NCI-H510A (cell line): ENCODE measurements around the gene PIN4.
"Not testable (repeated sequence)": the region's sequence is repeated elsewhere in the genome, so short reads cannot be mapped to it uniquely, and the experiment has no call there.

Experiments
- DNase-seq: peaks from one replicate; lab custom pipeline; 2025; lab: John Stamatoyannopoulos, UW

The PIN4 gene

DNA sequence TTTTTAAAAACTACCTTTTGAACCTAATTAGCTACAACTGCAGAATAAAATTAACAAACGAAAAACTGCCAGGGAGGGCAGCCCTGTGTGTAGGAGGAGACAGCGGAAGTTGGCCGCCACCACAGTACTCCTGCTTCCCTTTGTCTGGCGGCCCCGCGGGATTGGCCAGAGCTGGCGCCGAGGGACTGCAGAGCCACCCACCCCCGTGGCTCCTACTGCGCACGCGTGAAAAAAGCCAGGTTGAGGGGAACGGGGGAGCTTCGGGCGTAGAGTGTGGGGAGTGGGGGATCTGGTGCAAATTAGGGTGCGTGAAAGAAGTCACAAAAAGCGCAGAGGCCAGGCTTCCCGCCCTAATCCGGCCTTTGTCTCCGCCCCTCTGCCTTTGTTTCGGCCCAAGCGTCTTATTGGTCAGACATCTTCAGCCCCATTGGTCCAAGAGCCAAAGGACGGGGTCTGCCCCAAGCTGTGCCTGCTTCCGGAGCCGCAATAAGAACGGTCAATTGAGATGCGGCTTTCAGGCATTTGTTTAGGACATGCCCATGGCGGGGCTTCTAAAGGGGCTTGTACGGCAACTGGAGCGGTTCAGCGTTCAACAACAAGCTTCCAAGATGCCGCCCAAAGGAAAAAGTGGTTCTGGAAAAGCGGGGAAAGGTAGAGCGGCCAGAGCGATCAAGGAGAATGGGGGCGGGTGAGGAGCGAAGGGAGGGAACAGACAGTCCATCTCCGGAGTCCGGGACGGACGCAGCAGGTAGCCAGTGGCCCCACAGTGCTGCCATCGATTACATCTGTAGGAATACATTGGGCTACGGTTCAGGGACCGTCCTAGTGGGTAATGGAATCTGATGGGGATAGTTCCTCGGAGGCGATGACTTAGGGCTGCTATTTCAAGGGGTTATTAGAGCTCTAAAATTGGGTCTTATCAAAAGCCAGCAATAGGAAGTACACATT is at the start of gene PIN4:
PIN4 (plus strand) TSS at position 580 of the 948 bp plus-strand sequence; CDS start at position 609, 29 bp downstream.
- DNase-seq: peak; percentile 92

DNA sequence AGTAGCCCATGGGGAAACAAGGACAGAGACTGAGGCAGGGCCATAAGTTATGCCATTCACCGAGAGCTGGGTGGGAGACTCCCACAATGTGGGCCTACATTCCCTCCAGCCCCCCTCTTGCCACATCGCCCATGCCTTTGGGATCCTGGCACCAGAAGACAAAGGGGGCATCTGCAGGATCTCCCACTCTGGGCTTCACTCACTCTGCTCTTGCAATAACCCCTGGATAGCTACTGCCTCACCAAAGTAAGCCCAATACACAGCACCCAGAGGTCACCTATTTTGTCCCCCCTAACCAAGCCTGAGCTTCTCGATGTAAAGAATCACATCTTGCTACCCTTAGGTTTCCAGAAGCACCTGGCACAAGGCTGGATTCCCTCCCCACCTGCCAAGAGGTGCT is 49.1 kb upstream of the PIN4 start:
- no peak for DNase-seq

DNA sequence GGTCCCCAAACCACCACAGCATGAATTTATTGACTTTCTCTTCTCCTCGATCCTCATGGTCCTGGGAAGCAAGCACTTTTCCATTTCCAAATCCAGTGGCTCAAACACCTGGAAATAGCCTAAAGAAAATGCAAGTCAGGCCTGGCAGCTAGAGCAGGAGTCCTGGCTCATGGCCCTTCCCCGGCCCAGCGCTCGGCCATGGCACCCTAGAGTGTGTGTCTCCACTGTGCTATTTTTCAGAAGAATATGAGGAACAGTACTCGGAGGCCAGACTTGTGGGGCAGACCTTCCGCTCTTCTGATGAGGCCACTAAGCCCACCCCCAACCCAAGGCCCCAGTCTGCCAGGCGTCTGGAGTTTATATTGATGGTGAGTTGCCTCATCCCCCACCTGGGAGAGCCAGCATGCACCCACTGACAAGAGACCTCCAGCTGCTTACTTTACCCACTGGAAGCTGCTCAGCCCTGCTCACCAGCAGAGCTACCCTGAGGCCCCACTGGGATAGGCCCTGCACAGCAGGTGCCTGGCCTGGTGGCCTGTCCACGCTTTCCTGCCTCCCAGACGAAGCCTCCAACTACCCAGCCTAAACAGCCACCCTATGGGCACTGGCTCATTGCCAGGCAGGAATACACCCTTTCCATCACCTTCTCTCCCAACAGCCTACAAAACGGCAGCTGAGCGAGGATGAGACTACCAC is 47.6 kb upstream of the PIN4 start:
- DNase-seq: no peak

DNA sequence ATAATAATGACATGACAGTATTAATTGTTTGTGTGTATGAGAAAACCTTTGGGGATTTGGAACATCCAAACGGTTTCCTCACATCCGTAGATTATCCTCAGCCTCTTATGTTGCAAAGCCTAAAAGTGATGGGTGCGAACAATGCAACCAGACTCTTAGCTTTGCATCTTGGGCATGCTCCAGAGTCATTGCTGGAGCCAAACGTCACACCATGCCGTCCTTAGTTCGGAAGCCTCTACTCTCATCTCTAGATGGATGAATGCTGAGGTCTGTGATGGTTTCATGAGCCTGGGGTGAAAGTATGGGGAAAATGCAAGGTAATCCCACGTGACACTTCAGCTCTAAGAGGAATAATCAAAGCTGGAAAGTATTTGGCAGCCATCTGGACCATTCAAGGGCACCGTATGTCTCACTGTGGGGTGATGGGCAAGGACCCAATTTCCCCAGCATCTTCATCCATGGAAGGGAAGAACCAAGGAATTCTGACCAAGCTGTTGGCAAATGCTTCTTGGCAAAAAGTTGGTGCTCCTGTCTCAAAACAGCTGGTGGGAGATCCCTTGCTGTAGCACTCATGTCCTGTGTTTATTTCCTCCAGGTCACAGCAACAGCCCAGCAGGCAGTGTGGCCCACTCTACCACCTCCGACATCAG is 43.6 kb upstream of the PIN4 start:
- DNase-seq: no peak

DNA sequence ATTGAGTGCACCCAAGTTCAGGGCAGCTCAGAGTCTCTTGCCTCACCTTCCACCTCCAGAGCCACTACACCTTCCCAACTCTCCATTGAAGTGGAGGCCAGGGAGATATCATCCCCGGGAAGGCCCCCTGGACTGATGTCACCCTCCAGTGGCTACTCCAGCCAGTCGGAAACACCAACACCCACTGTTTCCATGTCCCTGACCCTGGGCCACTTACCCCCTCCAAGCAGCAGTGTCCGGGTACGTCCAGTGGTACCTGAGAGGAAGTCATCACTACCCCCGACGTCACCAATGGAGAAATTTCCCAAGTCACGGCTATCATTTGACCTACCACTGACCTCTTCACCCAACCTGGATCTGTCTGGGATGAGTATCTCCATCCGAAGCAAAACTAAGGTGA is 42.0 kb upstream of the PIN4 start:
- no peak for DNase-seq

DNA sequence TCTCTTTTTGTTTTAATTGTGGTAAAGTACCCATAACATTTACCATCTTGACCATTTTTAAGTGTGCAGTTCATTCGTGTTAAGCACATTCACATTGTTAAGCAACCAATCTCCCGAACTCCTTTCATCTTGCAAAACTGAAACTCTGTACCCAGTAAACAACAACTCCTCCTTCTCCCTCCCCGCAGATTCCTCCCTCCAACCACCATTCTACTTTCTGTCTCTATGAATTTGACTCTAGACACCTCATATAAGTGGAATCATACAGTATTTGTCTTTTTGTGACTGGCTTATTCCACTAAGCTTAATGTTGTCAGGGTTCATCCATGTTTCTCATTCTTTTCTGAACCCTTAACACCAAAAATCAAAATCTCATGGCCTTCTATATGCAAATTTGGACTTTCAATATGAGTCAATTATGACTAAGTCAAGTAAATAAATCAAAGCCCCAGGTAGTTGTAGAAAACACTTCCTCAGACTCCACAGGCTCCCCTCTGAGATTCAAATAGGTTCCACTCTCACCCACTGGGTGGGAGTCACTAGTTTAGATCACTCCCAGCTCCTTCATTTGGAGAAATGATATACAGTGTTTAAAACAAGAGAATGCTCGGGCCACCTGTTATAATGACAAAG is 40.1 kb upstream of the PIN4 start:
- no peak for DNase-seq

DNA sequence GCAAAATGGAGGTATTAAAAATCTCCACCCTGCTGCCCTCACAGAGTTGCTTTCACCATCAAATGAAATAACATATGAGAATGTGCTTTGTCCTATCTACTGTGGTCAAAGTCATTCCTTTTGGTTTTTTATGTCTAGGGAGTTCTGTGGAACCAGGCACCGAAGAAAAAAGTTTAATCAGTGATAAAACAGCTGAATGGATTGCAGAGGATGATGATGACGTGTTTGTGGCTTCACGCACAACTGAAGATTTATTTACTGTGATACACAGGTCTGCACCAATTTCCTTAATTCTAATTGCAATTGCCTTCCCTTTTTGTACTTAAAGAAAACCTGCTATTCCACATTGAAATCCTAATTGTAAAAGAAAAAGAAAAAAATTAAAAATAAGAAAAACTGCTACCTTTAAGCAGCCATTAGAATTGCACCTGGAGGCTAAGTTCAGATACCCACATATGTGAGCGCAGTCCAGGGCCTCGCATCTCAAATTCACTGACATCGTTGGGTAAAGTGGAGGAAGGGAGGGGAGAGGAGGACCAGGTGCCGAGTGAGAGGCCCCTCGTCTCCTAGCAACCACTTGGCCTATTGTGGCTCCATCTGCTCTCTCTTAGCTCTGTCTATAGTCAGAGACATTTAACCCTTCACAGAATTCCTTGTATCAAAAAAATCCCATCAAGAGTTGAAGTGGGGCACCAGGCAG is 39.3 kb upstream of the PIN4 start:
- peak; percentile 84 for DNase-seq

DNA sequence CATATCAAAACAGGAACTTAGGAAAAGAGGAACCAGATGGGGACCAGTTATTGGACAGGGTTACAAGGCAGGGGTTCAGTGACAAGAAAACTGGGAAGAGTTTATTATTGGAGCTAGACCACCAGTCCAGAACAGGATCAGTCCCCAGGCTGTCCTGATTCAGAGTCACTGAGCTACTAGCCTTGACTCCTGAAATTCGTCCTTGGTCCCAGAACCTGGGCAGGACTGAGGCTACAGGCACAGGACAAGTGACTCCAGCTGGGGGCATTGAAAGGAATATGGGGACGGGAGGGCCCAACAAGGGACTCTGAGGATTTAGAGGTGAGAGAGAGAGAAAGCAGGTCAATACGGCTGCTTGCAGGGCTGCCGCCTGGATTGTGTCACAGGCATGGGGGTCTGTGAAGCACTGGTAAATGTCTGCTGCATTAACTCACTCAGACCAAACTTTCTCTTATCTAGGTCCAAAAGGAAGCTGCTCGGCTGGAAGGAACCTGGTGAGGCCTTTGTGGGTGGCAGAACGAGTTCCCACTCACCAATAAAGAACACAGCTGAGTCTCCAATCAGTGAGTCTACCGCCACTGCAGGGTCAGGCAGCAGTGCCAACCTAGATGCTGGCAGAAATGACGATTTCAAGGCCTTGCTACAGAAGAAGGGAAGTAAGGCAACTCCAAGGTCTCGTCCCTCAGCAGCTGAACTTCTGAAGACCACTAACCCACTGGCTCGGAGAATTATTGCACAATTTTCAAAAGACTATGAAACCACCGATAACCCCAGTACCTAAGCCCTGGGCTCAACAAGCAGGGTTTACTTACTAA is 38.6 kb upstream of the PIN4 start:
- no peak for DNase-seq

DNA sequence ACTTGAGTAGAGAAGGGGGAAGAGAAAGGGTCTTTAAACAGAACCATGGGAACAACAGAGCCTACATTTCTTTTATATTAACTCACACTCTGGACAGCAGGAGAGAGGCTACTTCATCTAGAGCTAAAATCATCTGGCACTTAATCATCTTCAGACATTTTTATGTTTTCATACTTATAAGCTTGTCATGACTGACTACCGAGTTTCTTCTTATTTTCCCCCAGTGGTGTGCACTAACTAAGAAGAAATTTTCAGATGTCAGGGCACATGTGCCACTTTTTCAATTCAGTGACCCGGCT is 38.0 kb upstream of the PIN4 start:
- no peak for DNase-seq

DNA sequence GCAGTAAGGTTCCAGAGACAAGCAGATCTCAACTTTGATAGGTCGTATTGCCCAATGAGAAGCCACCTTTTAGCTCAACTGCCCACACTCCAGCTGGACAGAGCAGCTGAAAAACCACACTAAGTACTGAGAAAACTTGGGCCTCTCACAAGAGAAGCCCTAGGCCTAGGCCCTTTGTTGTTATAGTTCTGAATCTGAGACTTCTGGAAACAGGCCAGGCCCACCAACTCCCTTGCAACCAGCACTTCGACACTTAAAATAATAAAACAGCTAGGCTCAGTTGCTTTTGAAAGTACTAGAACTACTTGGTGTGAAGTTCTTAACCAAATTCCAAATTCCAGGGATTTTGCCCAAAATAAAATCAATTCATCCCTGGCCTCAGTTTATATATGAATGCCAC is 36.4 kb upstream of the PIN4 start:
- DNase-seq: no peak

DNA sequence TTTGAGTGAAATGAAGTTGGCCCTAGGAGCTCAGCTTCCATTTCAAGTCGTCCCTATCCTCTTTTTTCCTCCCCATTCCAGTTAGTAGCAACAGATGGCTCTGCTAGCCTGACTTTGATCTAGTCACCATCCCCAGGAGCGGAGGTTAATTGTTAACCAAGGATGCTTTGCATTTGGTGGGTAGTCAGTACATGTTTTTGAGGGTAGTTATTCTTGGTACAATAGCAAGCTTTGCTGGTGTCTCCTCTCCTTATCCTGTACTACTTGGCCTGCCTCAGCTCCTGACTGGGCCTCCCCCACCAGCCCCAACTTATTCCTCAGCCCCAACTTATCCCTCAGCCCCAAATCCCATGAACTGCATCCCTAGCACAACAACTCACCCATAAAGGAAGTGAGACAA is 35.0 kb upstream of the PIN4 start:
- DNase-seq: no peak

DNA sequence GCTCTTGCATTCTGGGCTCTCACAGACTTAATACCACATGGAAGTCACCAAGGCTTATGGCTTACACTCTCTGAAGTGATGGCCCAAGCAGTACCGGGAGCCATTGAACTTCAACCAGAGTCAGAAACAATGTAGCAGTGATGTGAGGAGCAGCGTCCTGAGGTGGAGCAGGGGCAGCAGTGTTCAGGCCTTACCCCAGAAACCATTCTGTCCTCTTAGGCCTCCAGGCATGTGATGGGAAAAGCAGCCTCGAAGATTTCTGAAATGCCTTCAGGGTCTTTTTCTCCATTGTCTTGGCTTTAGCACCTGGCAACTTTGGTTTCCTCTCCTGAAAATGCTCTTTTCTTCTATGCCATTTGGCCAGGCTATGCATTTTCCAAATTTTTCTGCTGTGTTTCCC is 22.8 kb upstream of the PIN4 start:
- DNase-seq: no peak

DNA sequence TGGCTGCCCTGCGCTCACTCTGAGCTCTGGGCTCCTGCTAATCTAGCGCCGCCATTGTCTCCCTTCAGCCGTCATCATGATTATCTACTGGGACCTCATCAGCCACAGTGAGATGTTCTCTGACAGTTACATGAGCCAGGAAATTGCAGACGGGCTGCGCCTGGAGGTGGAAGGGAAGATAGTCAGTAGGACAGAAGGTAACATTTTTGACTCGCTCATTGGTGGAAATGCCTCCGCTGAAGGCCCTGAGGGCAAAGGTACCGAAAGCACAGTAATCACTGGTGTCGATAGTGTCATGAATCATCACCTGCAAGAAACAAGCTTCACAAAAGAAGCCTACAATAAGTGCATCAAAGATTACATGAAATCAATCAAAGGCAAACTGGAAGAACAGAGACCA is 21.8 kb upstream of the PIN4 start:
- DNase-seq: no peak

DNA sequence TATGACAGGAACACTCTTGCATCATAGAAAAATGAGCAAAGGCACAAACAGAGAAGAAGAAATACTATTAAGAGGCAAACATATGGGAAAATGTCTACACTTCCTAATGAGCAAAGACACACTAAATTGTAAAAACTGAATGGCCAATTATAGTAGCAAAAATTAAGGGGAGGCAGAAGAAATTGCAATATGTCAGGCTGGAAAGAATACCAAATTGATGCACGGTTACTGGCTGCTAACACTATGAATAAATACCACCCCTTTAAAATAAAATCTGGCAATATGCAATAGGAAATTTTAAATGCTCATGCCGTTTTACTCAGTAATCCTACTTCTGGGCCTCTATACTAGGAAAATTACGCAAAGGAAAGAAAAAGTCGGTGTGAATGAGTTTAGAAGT is 16.0 kb upstream of the PIN4 start:
- DNase-seq: no peak

DNA sequence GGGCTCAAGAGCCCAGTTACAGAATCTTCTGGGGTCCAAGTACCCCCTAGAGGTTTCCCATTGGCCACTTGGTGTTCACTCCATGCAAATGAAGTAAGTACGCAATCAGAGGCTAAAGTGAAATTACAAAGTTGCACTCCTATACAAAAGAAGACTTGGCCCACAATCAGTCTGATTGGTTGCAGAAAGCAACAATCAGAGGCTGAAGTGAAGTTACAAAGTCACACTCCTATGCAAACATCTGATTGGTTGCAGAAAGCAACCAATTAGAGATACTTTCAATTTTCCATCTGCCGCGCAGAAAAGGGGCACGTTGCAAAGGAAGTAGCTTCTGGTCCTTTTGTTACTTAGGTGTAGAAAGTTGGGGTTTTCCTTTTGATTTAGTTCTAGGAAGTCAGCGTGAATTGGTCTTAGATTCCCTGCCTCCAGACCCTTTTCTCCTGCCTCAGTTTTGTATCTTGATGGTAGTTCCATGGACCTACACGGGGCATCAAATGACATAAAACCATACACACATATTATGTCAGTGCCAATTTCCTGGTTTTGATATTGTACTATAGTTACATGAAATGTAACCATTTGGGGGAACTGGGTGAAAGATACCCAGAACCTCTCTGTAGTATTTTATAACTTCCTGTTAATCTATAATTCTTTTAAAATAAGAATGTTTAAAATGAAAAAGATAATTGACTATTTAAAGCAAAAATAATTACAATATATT is 12.4 kb upstream of the PIN4 start:
- no peak for DNase-seq

DNA sequence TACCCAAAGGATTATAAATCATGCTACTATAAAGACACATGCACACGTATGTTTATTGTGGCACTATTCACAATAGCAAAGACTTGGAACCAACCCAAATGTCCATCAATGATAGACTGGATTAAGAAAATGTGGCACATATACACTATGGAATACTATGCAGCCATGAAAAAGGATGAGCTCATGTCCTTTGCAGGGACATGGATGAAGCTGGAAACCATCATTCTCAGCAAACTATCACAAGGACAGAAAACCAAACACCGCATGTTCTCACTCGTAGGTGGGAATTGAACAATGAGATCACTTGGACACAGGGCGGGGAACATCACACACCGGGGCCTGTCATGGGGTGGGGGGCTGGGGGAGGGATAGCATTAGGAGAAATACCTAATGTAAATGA is 5.3 kb upstream of the PIN4 start:
- DNase-seq: not testable (repeated sequence)

DNA sequence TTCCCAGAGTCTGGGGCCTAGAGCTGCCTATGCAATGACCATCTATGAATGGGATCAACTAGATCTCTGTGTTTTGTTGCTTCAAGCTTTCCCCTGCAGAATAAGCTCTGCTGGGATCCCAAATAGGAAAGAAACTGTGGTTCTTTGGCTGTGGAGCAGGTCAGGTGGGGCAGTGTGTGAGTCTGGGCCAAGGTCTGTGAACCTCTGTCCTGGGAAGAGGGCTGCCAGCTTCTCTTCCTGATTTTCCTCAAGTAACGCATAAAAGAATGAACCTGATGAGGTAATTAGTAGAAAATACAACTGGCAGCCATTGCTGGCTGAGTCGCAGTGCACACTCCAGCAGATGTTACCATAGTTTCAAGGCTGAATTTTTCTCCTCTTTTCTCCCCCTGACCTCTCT is 4.6 kb upstream of the PIN4 start:
- no peak for DNase-seq

DNA sequence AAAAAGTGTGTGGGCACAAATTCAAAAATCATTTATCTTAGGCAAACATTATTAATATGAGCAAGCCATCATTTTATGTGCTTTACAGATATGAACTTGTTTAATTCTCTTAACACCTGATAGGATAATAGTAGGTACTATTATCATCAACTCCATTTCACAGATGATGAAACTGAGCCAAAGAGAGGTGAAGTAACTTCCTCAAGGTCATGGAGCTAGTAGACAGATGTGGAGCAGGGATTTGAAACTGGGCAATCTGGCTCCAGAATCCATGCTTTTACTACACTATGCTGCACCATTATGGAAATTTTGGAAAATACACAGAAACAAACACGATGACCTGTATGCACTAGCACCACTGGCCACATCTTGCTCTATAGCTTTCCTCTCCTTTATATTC is 1.0 kb upstream of the PIN4 start:
- DNase-seq: no peak

DNA sequence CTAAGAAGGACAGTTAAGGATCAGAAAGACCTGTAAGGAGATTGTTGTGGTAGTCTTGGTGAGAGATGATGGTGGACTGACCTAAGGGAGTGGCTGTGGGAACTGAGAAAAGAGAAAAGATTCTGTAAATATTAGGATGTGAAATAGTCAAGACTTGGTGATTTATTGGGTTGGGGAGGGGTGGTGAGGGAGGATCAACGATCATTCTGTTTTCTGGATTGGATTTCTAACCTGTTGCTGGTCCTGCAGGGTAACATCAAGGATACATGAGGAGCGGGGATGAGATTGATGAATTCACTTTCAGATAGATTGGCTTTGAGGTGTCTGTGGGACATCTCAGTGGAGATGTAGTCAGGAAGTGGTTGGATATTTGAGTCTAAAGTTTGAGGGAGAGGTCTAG is 1.4 kb downstream of the PIN4 start:
- no peak for DNase-seq

DNA sequence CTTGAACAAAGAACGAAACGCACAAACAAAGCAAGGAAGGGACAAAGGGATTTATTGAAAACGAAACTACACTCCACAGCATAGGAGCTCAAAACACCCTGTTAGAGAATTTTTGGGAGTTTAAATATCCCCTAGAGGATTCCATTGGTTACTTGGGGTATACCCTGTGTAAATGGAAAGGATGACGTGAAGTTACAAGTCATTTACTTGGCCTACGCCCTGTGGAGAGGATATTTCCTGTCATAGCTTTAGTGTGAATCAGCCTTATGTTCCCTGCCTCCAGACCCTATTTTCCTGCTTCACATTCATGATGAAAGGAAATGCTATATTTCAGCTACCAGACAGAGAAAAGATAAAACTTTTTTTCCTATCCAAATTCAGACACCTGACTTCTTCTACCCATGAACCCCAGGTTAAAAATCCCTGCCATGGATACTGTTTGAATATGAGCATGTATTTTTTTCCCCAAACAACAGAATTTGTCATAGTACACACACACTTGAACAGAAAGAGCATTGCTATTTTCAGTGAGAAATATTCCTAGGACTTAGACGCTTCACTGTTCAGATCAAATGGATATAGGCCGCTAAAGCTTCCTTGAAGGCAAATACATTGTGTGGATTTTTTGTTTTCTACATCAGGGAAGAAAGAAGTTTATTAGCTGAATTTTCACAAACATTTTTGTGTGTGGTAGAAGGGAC is 20.4 kb downstream of the PIN4 start:
- DNase-seq: no peak
